ENCODE results near the gene LAPTM5. TPM values are rescaled to one million over a fixed set of nuclear protein-coding genes. Genes with fewer than 3 reads are reported as not detected.

Gene LAPTM5
- total RNA-seq, 1 experiment from 2014 or later = 1.5 TPM

- Histone ChIP-seq H4K20me1 (ENCODE audit: insufficient read depth) (no peaks in the 10 kb centered on the region), H3K9me3 (ENCODE audit: control insufficient read depth in 1 of 2, insufficient read depth in 1 of 2, low read depth in 1 of 2, low read length in 2 of 2) (no peaks in the 10 kb centered on the region), H3K27me3 (ENCODE audit: insufficient read depth, low read length) (no peaks in the 10 kb centered on the region), H3K36me3 (ENCODE audit: control insufficient read depth in 1 of 2, insufficient read depth in 2 of 2, low read length in 2 of 2) (no peaks in the 10 kb centered on the region), H3K27ac (ENCODE audit: low read depth, low read length) (no peak overlapping the region), H3K9me2 (ENCODE audit: insufficient read depth) (no peaks in the 10 kb centered on the region), H3K4me1 (ENCODE audit: control insufficient read depth in 1 of 2, insufficient read depth in 2 of 2, low read length in 2 of 2) (peaks cover 9 to 35% of the 10 kb centered on the region in 2 experiments; a peak in 3 of 4 replicates), H2AFZ (ENCODE audit: low read depth, low read length, poor library complexity, severe bottlenecking) (peak overlapping the region; percentile 67), H3K4me2 (ENCODE audit: low read length) (peak overlapping the region; percentile 44; the same call in 1 of the 2 replicates), H3K4me3 (replicated peaks in 1 of 2; ENCODE audit: low read depth in 1 of 2, low read length in 2 of 2) (no peak overlapping the region), H3K9ac (ENCODE audit: low read length) (no peak overlapping the region), H3K79me2 (ENCODE audit: insufficient read depth, low read length) (no peaks in the 10 kb centered on the region)
- ChIA-PET CTCF (interaction anchor here (1.0 to 4.7 kb wide), 12 partner anchors 11 to 148 kb away, joined by 3 to 210 read pairs (median 6); partner anchors contain the start of gene MATN1), RAD21 (ENCODE audit: low non-redundant PET in 1 of 2, low total read pairs in 2 of 2, uncharacterized antibody in 2 of 2, unreplicated experiment in 2 of 2) (interaction anchor here (1.9 to 3.4 kb wide), 3 partner anchors 61 to 131 kb away, joined by 10 to 39 read pairs (median 35); no protein-coding TSS in a partner anchor), POLR2A (interaction anchor here (0.7 to 3.2 kb wide), 3 partner anchors 58 to 145 kb away, joined by 4 to 43 read pairs (median 4); no protein-coding TSS in a partner anchor)
- intact Hi-C loops (cut with micrococcal nuclease) = loop anchor here (5.0 kb wide), 1 partner anchor 147 kb away; no protein-coding TSS in a partner anchor
- DNase-seq (ENCODE audit: low read depth, low spot score) (no peak), ATAC-seq (no peak)
- no TSS peak for BruUV-seq (replicated peaks)
- no peak for TF ChIP-seq JUND (IDR thresholded peaks at IDR 0.05)
- TF ChIP-seq ZNF274 (IDR thresholded peaks at IDR 0.05; ENCODE audit: low read depth, low read length) = no peak
- no peak for TF ChIP-seq EZH2 (IDR thresholded peaks at IDR 0.05)
- TF ChIP-seq YY1 (IDR thresholded peaks at IDR 0.05; ENCODE audit: extremely low read depth, insufficient replicate concordance, low read depth, low read length) = no peak
- no peak for TF ChIP-seq EGR1 (IDR thresholded peaks at IDR 0.05; ENCODE audit: low read depth)
- TF ChIP-seq, protein P1, sequence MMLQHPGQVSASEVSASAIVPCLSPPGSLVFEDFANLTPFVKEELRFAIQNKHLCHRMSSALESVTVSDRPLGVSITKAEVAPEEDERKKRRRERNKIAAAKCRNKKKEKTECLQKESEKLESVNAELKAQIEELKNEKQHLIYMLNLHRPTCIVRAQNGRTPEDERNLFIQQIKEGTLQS (IDR thresholded peaks at IDR 0.05) = no peak
- no peak for TF ChIP-seq CTCF (IDR thresholded peaks at IDR 0.05 in 2 of 3, conservative IDR thresholded peaks at IDR 0.05 in 1 of 3; ENCODE audit: borderline replicate concordance in 1 of 3, insufficient read depth in 1 of 3, low read depth in 2 of 3, low read length in 2 of 3)
- TF ChIP-seq SRF (IDR thresholded peaks at IDR 0.05; ENCODE audit: low read depth) = no peak
- TF ChIP-seq SIN3A (IDR thresholded peaks at IDR 0.05; ENCODE audit: low read depth) = no peak
- TF ChIP-seq POLR2AphosphoS5 (IDR thresholded peaks at IDR 0.05; ENCODE audit: low read depth, low read length) = no peak
- TF ChIP-seq, protein P2, sequence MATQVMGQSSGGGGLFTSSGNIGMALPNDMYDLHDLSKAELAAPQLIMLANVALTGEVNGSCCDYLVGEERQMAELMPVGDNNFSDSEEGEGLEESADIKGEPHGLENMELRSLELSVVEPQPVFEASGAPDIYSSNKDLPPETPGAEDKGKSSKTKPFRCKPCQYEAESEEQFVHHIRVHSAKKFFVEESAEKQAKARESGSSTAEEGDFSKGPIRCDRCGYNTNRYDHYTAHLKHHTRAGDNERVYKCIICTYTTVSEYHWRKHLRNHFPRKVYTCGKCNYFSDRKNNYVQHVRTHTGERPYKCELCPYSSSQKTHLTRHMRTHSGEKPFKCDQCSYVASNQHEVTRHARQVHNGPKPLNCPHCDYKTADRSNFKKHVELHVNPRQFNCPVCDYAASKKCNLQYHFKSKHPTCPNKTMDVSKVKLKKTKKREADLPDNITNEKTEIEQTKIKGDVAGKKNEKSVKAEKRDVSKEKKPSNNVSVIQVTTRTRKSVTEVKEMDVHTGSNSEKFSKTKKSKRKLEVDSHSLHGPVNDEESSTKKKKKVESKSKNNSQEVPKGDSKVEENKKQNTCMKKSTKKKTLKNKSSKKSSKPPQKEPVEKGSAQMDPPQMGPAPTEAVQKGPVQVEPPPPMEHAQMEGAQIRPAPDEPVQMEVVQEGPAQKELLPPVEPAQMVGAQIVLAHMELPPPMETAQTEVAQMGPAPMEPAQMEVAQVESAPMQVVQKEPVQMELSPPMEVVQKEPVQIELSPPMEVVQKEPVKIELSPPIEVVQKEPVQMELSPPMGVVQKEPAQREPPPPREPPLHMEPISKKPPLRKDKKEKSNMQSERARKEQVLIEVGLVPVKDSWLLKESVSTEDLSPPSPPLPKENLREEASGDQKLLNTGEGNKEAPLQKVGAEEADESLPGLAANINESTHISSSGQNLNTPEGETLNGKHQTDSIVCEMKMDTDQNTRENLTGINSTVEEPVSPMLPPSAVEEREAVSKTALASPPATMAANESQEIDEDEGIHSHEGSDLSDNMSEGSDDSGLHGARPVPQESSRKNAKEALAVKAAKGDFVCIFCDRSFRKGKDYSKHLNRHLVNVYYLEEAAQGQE (IDR thresholded peaks at IDR 0.05; ENCODE audit: low read depth) = no peak
- no peak for TF ChIP-seq FOSL1 (IDR thresholded peaks at IDR 0.05; ENCODE audit: low read depth)
- no peak for TF ChIP-seq POLR2A (IDR thresholded peaks at IDR 0.05; ENCODE audit: borderline replicate concordance, extremely low read depth, insufficient read depth, insufficient read length)
- TF ChIP-seq ZBTB33 (IDR thresholded peaks at IDR 0.05; ENCODE audit: extremely low read depth, insufficient replicate concordance, low read length) = no peak
- no peak for TF ChIP-seq SP1 (IDR thresholded peaks at IDR 0.05; ENCODE audit: low read depth)
These were observed 22.8 kb upstream of the LAPTM5 start for GRCh38 chr1:30780409-30780808.

Measured in HCT116 (cell line).